ENCODE measurements around the gene DBNDD1. TPM values are rescaled to one million over a fixed set of nuclear protein-coding genes. Genes with fewer than 3 reads are reported as not detected.

The DBNDD1 gene
- total and polyA plus RNA-seq, 4 donors, result 1.1 to 3.5 (median 3.1) TPM

GRCh38 chr16:90041896-90042473 lies 22.7 kb upstream of the DBNDD1 start:
- intact Hi-C loops (cut with DNase I), result no loop called here
- 89 to 91% methylated on average over 16 of the region's 16 CpGs for WGBS, 2 donors
- ATAC-seq (ENCODE audit: low FRiP score), result no peak

GRCh38 chr16:90040152-90041023 lies 21.1 kb upstream of the DBNDD1 start:
- 92 to 95% methylated on average over 29 of the region's 29 CpGs for WGBS, 2 donors
- Histone ChIP-seq H3K36me3 (ENCODE audit: control insufficient read depth in 1 of 2, insufficient read depth in 2 of 2, low read length in 1 of 2) (peaks cover 4 to 15% of the 10 kb centered on the region in 2 donors), H3K27me3 (ENCODE audit: control insufficient read depth in 1 of 2, insufficient read depth in 2 of 2, low read length in 1 of 2) (no peaks in the 10 kb centered on the region), H3K9me3 (ENCODE audit: control insufficient read depth, low read length) (no peaks in the 10 kb centered on the region), H3K4me3 (ENCODE audit: low read length in 2 of 2) (no peak overlapping the region), H3K4me1 (ENCODE audit: control insufficient read depth in 1 of 2, insufficient read depth in 2 of 2, low read length in 2 of 2) (no peaks in the 10 kb centered on the region), H3K27ac (ENCODE audit: low read depth in 1 of 2, low read length in 2 of 2) (no peak overlapping the region)
- peak; percentile 12 for ATAC-seq (ENCODE audit: low FRiP score)
- intact Hi-C loops (cut with DNase I), result no loop called here
- peak in 1 of 2 donors; percentile 70 for DNase-seq

More at GRCh38 chr16:90041896-90042473, 22.7 kb upstream of the DBNDD1 start:
- Histone ChIP-seq H3K36me3 (ENCODE audit: control insufficient read depth in 1 of 2, insufficient read depth in 2 of 2, low read length in 1 of 2) (peaks cover 0 to 10% of the 10 kb centered on the region in 2 donors), H3K27me3 (ENCODE audit: control insufficient read depth in 1 of 2, insufficient read depth in 2 of 2, low read length in 1 of 2) (no peaks in the 10 kb centered on the region), H3K9me3 (ENCODE audit: control insufficient read depth, low read length) (no peaks in the 10 kb centered on the region), H3K4me1 (ENCODE audit: control insufficient read depth in 1 of 2, insufficient read depth in 2 of 2, low read length in 2 of 2) (no peaks in the 10 kb centered on the region), H3K4me3 (ENCODE audit: low read length in 2 of 2) (no peak overlapping the region), H3K27ac (ENCODE audit: low read depth in 1 of 2, low read length in 2 of 2) (no peak overlapping the region)
- DNase-seq, result peak in 1 of 2 donors; percentile 46

GRCh38 chr16:90037276-90037675 lies 18.0 kb upstream of the DBNDD1 start:
- intact Hi-C loops (cut with DNase I), result no loop called here
- H3K4me3 ChIP-seq (ENCODE audit: low read length in 2 of 2), result no peak overlapping the region
- 82 to 83% methylated on average over 12 of the region's 12 CpGs for WGBS, 2 donors
- ATAC-seq (ENCODE audit: low FRiP score), result no peak
- no peak overlapping the region for H3K27ac ChIP-seq (ENCODE audit: low read depth in 1 of 2, low read length in 2 of 2)
- DNase-seq, result no peak
- no peaks in the 10 kb centered on the region for H3K27me3 ChIP-seq (ENCODE audit: control insufficient read depth in 1 of 2, insufficient read depth in 2 of 2, low read length in 1 of 2)
- H3K9me3 ChIP-seq (ENCODE audit: control insufficient read depth, low read length), result no peaks in the 10 kb centered on the region
- H3K36me3 ChIP-seq (ENCODE audit: control insufficient read depth in 1 of 2, insufficient read depth in 2 of 2, low read length in 1 of 2), result peaks cover 4 to 12% of the 10 kb centered on the region in 2 donors
- H3K4me1 ChIP-seq (ENCODE audit: control insufficient read depth in 1 of 2, insufficient read depth in 2 of 2, low read length in 2 of 2), result no peaks in the 10 kb centered on the region

GRCh38 chr16:90035902-90036301 lies 16.6 kb upstream of the DBNDD1 start:
- DNase-seq (peak in 1 of 2 donors; percentile 28), ATAC-seq (ENCODE audit: low FRiP score) (no peak)
- H3K9me3 ChIP-seq (ENCODE audit: control insufficient read depth, low read length), result no peaks in the 10 kb centered on the region
- no peak overlapping the region for H3K4me3 ChIP-seq (ENCODE audit: low read length in 2 of 2)
- intact Hi-C loops (cut with DNase I), result no loop called here
- no peaks in the 10 kb centered on the region for H3K4me1 ChIP-seq (ENCODE audit: control insufficient read depth in 1 of 2, insufficient read depth in 2 of 2, low read length in 2 of 2)
- H3K27me3 ChIP-seq (ENCODE audit: control insufficient read depth in 1 of 2, insufficient read depth in 2 of 2, low read length in 1 of 2), result no peaks in the 10 kb centered on the region
- H3K36me3 ChIP-seq (ENCODE audit: control insufficient read depth in 1 of 2, insufficient read depth in 2 of 2, low read length in 1 of 2), result peaks cover 4 to 10% of the 10 kb centered on the region in 2 donors
- no peak overlapping the region for H3K27ac ChIP-seq (ENCODE audit: low read depth in 1 of 2, low read length in 2 of 2)
- 71 to 77% methylated on average over 5 of the region's 5 CpGs for WGBS, 2 donors

GRCh38 chr16:90034504-90034903 lies 15.2 kb upstream of the DBNDD1 start:
- 89 to 94% methylated on average over 8 of the region's 8 CpGs for WGBS, 2 donors
- H3K4me3 ChIP-seq (ENCODE audit: low read length in 2 of 2), result no peak overlapping the region
- intact Hi-C loops (cut with DNase I), result no loop called here
- H3K9me3 ChIP-seq (ENCODE audit: control insufficient read depth, low read length), result no peaks in the 10 kb centered on the region
- no peak overlapping the region for H3K27ac ChIP-seq (ENCODE audit: low read depth in 1 of 2, low read length in 2 of 2)
- H3K4me1 ChIP-seq (ENCODE audit: control insufficient read depth in 1 of 2, insufficient read depth in 2 of 2, low read length in 2 of 2), result no peaks in the 10 kb centered on the region
- no peaks in the 10 kb centered on the region for H3K27me3 ChIP-seq (ENCODE audit: control insufficient read depth in 1 of 2, insufficient read depth in 2 of 2, low read length in 1 of 2)
- DNase-seq (no peak), ATAC-seq (ENCODE audit: low FRiP score) (no peak)
- H3K36me3 ChIP-seq (ENCODE audit: control insufficient read depth in 1 of 2, insufficient read depth in 2 of 2, low read length in 1 of 2), result peaks cover 4 to 5% of the 10 kb centered on the region in 2 donors

GRCh38 chr16:90033387-90033786 lies 14.1 kb upstream of the DBNDD1 start:
- Histone ChIP-seq H3K27ac (ENCODE audit: low read depth in 1 of 2, low read length in 2 of 2) (no peak overlapping the region), H3K36me3 (ENCODE audit: control insufficient read depth in 1 of 2, insufficient read depth in 2 of 2, low read length in 1 of 2) (peaks cover 4 to 5% of the 10 kb centered on the region in 2 donors), H3K9me3 (ENCODE audit: control insufficient read depth, low read length) (no peaks in the 10 kb centered on the region), H3K4me3 (ENCODE audit: low read length in 2 of 2) (no peak overlapping the region), H3K27me3 (ENCODE audit: control insufficient read depth in 1 of 2, insufficient read depth in 2 of 2, low read length in 1 of 2) (no peaks in the 10 kb centered on the region), H3K4me1 (ENCODE audit: control insufficient read depth in 1 of 2, insufficient read depth in 2 of 2, low read length in 2 of 2) (no peaks in the 10 kb centered on the region)
- DNase-seq, result peak in 1 of 2 donors; percentile 45
- WGBS, 2 donors, result 63 to 64% methylated on average over 4 of the region's 4 CpGs
- intact Hi-C loops (cut with DNase I), result no loop called here
- no peak for ATAC-seq (ENCODE audit: low FRiP score)

GRCh38 chr16:90032674-90033331 lies 13.5 kb upstream of the DBNDD1 start:
- 64 to 70% methylated on average over 8 of the region's 8 CpGs for WGBS, 2 donors
- Histone ChIP-seq H3K27me3 (ENCODE audit: control insufficient read depth in 1 of 2, insufficient read depth in 2 of 2, low read length in 1 of 2) (no peaks in the 10 kb centered on the region), H3K4me1 (ENCODE audit: control insufficient read depth in 1 of 2, insufficient read depth in 2 of 2, low read length in 2 of 2) (no peaks in the 10 kb centered on the region), H3K4me3 (ENCODE audit: low read length in 2 of 2) (no peak overlapping the region), H3K36me3 (ENCODE audit: control insufficient read depth in 1 of 2, insufficient read depth in 2 of 2, low read length in 1 of 2) (peaks cover 4 to 5% of the 10 kb centered on the region in 2 donors), H3K27ac (ENCODE audit: low read depth in 1 of 2, low read length in 2 of 2) (no peak overlapping the region), H3K9me3 (ENCODE audit: control insufficient read depth, low read length) (no peaks in the 10 kb centered on the region)
- intact Hi-C loops (cut with DNase I), result no loop called here
- DNase-seq (no peak), ATAC-seq (ENCODE audit: low FRiP score) (peak; percentile 5)

- ATAC-seq (ENCODE audit: low FRiP score) (peak; percentile 68), DNase-seq (no peak)
- Histone ChIP-seq H3K4me3 (ENCODE audit: low read length in 2 of 2) (no peak overlapping the region), H3K27me3 (ENCODE audit: control insufficient read depth in 1 of 2, insufficient read depth in 2 of 2, low read length in 1 of 2) (no peaks in the 10 kb centered on the region), H3K36me3 (ENCODE audit: control insufficient read depth in 1 of 2, insufficient read depth in 2 of 2, low read length in 1 of 2) (peaks cover 4 to 5% of the 10 kb centered on the region in 2 donors), H3K9me3 (ENCODE audit: control insufficient read depth, low read length) (no peaks in the 10 kb centered on the region), H3K4me1 (ENCODE audit: control insufficient read depth in 1 of 2, insufficient read depth in 2 of 2, low read length in 2 of 2) (no peaks in the 10 kb centered on the region), H3K27ac (ENCODE audit: low read depth in 1 of 2, low read length in 2 of 2) (no peak overlapping the region)
- intact Hi-C loops (cut with DNase I), result no loop called here
- WGBS, 2 donors, result 86 to 87% methylated on average over 9 of the region's 9 CpGs
These were observed 12.8 kb upstream of the DBNDD1 start for GRCh38 chr16:90031931-90032673.

Data from aorta (tissue), 5 donors.